Mesangial cell (primary cell): Measurements from ENCODE around the gene LRTM2. TPM values are rescaled to one million over a fixed set of nuclear protein-coding genes. Genes with fewer than 3 reads are reported as not detected.

Source experiments
- total RNA-seq: library from RNA; depleted of rRNA; stranded (reverse); fragments of >200 nt; gene quantifications from 2 replicates; pipeline ENCODE4 v1.2.3, GENCODE V29; 2015

Gene LRTM2
- total RNA-seq = not detected in 2 replicates

GRCh38 chr12:1820191-1820895, at the start of gene LRTM2:
Gene LRTM2, plus strand, starts transcription at chr12:1820565. Its CDS starts 7,584 bp downstream, at chr12:1828149.

Other genes starting within 250 kb of the LRTM2 start
- 10.4 and 17.4 TPM in 2 replicates for gene FBXL14, start 226.0 kb upstream of the LRTM2 start, total RNA-seq
- 29.7 and 60.8 TPM in 2 replicates for gene WNT5B, start 191.3 kb upstream of the LRTM2 start, total RNA-seq
- gene ADIPOR2, start 129.5 kb upstream of the LRTM2 start, total RNA-seq = 21.3 and 22.3 TPM in 2 replicates
- 1.6 and 3.7 TPM in 2 replicates for gene CACNA2D4, start 98.1 kb downstream of the LRTM2 start, total RNA-seq
- 12.5 and 17.1 TPM in 2 replicates for gene DCP1B, start 183.9 kb downstream of the LRTM2 start, total RNA-seq
- 0.16 and 0.89 TPM in 2 replicates for gene CACNA1C, start 232.4 kb downstream of the LRTM2 start, total RNA-seq